ENCODE data around the gene BAD. TPM values are rescaled to one million over a fixed set of nuclear protein-coding genes. Genes with fewer than 3 reads are reported as not detected.
A peak's percentile ranks its signal among the peaks of the same experiment; 100 is the strongest.
"Not testable (repeated sequence)": the region's sequence is repeated elsewhere in the genome, so short reads cannot be mapped to it uniquely, and the experiment has no call there.

Gene BAD
- polyA plus RNA-seq, 2 of the 4 experiments (the other 2 are of a cell fraction): 33.7 to 68.4 TPM

- 0 out of 6 replicates have a peak overlapping the region, but pooled peaks of 1 of the 2 experiments have one; percentile 26 for H3K27ac ChIP-seq
- peak in 1 of 2 experiments; percentile 5; a peak in 1 of 6 replicates for ATAC-seq
- H3K9me3 ChIP-seq; H3K4me2 ChIP-seq; DNase-seq (ENCODE audit: low read depth in 1 of 2, low spot score in 1 of 2); H3K4me1 ChIP-seq; FAIRE-seq; POLR2A ChIA-PET; H3K4me3 ChIP-seq: not testable (repeated sequence)
- 89% methylated on average over 4 of the region's 4 CpGs for WGBS (ENCODE audit: missing lambda C conversion rate)
- CTCF ChIA-PET: interaction anchor here (1.2 to 13.4 kb wide), 6 partner anchors 8 to 119 kb away, joined by 3 to 312 read pairs (median 24); partner anchors contain the start of genes CATSPERZ, CCDC88B and ESRRA
These were observed 39.5 kb upstream of the BAD start for GRCh38 chr11:64323984-64324383.

DNA sequence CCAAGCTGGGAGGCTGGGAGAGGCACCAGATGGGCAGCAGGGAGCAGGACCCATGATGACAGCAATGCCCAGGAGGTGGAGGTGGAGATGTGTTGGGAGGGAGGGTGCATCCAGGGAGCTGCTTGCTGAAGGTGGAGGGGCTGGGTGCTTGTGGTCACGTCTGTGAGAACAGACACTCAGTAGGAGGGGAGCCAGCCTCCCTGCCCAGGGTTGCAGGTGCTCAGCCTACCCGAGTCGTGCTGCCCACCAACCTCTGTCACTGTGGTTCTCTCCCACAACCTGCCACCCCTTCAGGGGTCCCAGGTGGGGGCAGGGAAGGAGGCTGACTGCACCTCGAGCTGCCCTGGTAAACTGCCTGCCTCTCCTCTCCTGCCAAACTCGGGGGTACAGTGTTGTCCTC is 38.9 kb upstream of the BAD start:
- POLR2A ChIA-PET: no interaction called here
- H3K27ac ChIP-seq: no peak overlapping the region

GRCh38 chr11:64322925-64323260 is 38.4 kb upstream of the BAD start:
- Histone ChIP-seq H3K4me2 (no peak overlapping the region), H3K9me3 (no peaks in the 10 kb centered on the region), H3K4me1 (peaks cover 8% of the 10 kb centered on the region; the same call in 2 of the 3 replicates), H3K4me3 (no peak overlapping the region), H3K27ac (0 out of 6 replicates have a peak overlapping the region, but pooled peaks of 1 of the 2 experiments have one; percentile 4)
- TF ChIP-seq ZNF302 (CRISPR knock-in tag; IDR thresholded peaks at IDR 0.05) (no peak), ZFP36 (IDR thresholded peaks at IDR 0.05; ENCODE audit: borderline replicate concordance, partially characterized antibody) (no peak), MAFK (IDR thresholded peaks at IDR 0.05; ENCODE audit: partially characterized antibody) (no peak), POLR2A (IDR thresholded peaks at IDR 0.05; ENCODE audit: low read length) (no peak), FOSB (CRISPR knock-in tag; IDR thresholded peaks at IDR 0.05) (no peak), FOXS1 (CRISPR knock-in tag; IDR thresholded peaks at IDR 0.05) (no peak), BCL3 (IDR thresholded peaks at IDR 0.05) (no peak), NPAS2 (CRISPR knock-in tag; IDR thresholded peaks at IDR 0.05; ENCODE audit: borderline replicate concordance) (no peak), ESRRA (IDR thresholded peaks at IDR 0.05; ENCODE audit: borderline replicate concordance, low read length) (no peak)
- DNase-seq (ENCODE audit: low read depth in 1 of 2, low spot score in 1 of 2) (no peak), FAIRE-seq (no peak), ATAC-seq (no peak)
- POLR2A ChIA-PET: no interaction called here
- CTCF ChIA-PET: interaction anchor here (0.6 to 13.4 kb wide), 5 partner anchors 10 to 26 kb away, joined by 3 to 312 read pairs (median 42); partner anchors contain the start of genes CATSPERZ, CCDC88B and ESRRA
- WGBS (ENCODE audit: missing lambda C conversion rate): 94% methylated on average over 5 of the region's 7 CpGs

More for the DNA sequence above, 38.9 kb upstream of the BAD start:
- TF ChIP-seq, protein P1, sequence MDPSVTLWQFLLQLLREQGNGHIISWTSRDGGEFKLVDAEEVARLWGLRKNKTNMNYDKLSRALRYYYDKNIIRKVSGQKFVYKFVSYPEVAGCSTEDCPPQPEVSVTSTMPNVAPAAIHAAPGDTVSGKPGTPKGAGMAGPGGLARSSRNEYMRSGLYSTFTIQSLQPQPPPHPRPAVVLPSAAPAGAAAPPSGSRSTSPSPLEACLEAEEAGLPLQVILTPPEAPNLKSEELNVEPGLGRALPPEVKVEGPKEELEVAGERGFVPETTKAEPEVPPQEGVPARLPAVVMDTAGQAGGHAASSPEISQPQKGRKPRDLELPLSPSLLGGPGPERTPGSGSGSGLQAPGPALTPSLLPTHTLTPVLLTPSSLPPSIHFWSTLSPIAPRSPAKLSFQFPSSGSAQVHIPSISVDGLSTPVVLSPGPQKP (IDR thresholded peaks at IDR 0.05; ENCODE audit: low read depth, low read length): no peak
- TF ChIP-seq, protein P2, sequence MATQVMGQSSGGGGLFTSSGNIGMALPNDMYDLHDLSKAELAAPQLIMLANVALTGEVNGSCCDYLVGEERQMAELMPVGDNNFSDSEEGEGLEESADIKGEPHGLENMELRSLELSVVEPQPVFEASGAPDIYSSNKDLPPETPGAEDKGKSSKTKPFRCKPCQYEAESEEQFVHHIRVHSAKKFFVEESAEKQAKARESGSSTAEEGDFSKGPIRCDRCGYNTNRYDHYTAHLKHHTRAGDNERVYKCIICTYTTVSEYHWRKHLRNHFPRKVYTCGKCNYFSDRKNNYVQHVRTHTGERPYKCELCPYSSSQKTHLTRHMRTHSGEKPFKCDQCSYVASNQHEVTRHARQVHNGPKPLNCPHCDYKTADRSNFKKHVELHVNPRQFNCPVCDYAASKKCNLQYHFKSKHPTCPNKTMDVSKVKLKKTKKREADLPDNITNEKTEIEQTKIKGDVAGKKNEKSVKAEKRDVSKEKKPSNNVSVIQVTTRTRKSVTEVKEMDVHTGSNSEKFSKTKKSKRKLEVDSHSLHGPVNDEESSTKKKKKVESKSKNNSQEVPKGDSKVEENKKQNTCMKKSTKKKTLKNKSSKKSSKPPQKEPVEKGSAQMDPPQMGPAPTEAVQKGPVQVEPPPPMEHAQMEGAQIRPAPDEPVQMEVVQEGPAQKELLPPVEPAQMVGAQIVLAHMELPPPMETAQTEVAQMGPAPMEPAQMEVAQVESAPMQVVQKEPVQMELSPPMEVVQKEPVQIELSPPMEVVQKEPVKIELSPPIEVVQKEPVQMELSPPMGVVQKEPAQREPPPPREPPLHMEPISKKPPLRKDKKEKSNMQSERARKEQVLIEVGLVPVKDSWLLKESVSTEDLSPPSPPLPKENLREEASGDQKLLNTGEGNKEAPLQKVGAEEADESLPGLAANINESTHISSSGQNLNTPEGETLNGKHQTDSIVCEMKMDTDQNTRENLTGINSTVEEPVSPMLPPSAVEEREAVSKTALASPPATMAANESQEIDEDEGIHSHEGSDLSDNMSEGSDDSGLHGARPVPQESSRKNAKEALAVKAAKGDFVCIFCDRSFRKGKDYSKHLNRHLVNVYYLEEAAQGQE (IDR thresholded peaks at IDR 0.05): no peak
- TF ChIP-seq CHD4 (IDR thresholded peaks at IDR 0.05; ENCODE audit: borderline replicate concordance) (no peak), NPAS2 (CRISPR knock-in tag; IDR thresholded peaks at IDR 0.05; ENCODE audit: borderline replicate concordance) (no peak), NR3C1 (IDR thresholded peaks at IDR 0.05) (no peak), CHD2 (IDR thresholded peaks at IDR 0.05; ENCODE audit: low read length, partially characterized antibody) (no peak), RFX5 (IDR thresholded peaks at IDR 0.05) (no peak), MAFK (IDR thresholded peaks at IDR 0.05; ENCODE audit: partially characterized antibody) (no peak), NFE2L2 (conservative IDR thresholded peaks at IDR 0.05; ENCODE audit: low read length) (no peak), HOXA7 (CRISPR knock-in tag; IDR thresholded peaks at IDR 0.05) (no peak), BHLHE40 (IDR thresholded peaks at IDR 0.05; ENCODE audit: low read depth, low read length) (no peak), POLR2A (IDR thresholded peaks at IDR 0.05; ENCODE audit: low read length) (no peak), MYC (IDR thresholded peaks at IDR 0.05; ENCODE audit: borderline replicate concordance, low read length) (no peak)
- ATAC-seq (no peak), DNase-seq (ENCODE audit: low read depth in 1 of 2, low spot score in 1 of 2) (no peak), FAIRE-seq (no peak)
- H3K4me2 ChIP-seq: no peak overlapping the region
- CTCF ChIA-PET: interaction anchor here (0.6 to 13.4 kb wide), 7 partner anchors 9 to 119 kb away, joined by 3 to 312 read pairs (median 6); partner anchors contain the start of genes CATSPERZ, CCDC88B and ESRRA
- H3K9me3 ChIP-seq: no peaks in the 10 kb centered on the region
- WGBS (ENCODE audit: missing lambda C conversion rate): 72% methylated on average over 5 of the region's 5 CpGs
- H3K4me3 ChIP-seq: no peak overlapping the region
- H3K4me1 ChIP-seq: peaks cover 8% of the 10 kb centered on the region; the same call in 2 of the 3 replicates

Data from A549 (cell line).